Activated CD8-positive, alpha-beta memory T cell treated with anti-CD3 and anti-CD28 coated beads, Interleukin-2, amount 50 U/mL, for 24 hours (primary cell): ENCODE results near the gene CEP350.

Experiments
- DNase-seq: peaks from one replicate; pipeline ENCODE4 v3.0.0-alpha.2; 2020; ENCODE audit errors: extremely low read depth

The CEP350 gene

GRCh38 chr1:179954493-179955286 is at the start of gene CEP350:
Gene CEP350 (plus strand): TSS chr1:179954810. CDS start chr1:179986182, 31,372 bp downstream.
- DNase-seq: peak; percentile 97

- DNase-seq: no peak
Measured at GRCh38 chr1:179910934-179911333, 43.7 kb upstream of the CEP350 start.

GRCh38 chr1:179911812-179912211 is 42.8 kb upstream of the CEP350 start:
- DNase-seq: no peak

- no peak for DNase-seq
Measured at GRCh38 chr1:179917601-179918429, 36.8 kb upstream of the CEP350 start.

GRCh38 chr1:179921472-179921871 is 33.1 kb upstream of the CEP350 start:
- no peak for DNase-seq

GRCh38 chr1:179921981-179922872 is 32.4 kb upstream of the CEP350 start:
- no peak for DNase-seq

- no peak for DNase-seq
Measured at GRCh38 chr1:179923029-179923428, 31.6 kb upstream of the CEP350 start.

GRCh38 chr1:179924268-179924667 is 30.3 kb upstream of the CEP350 start:
- DNase-seq: no peak

GRCh38 chr1:179925302-179925701 is 29.3 kb upstream of the CEP350 start:
- no peak for DNase-seq

- no peak for DNase-seq
Measured at GRCh38 chr1:179925922-179926849, 28.4 kb upstream of the CEP350 start.

- no peak for DNase-seq
Measured at GRCh38 chr1:179926850-179927205, 27.8 kb upstream of the CEP350 start.

GRCh38 chr1:179929955-179930798 is 24.4 kb upstream of the CEP350 start:
- no peak for DNase-seq

- DNase-seq: no peak
Measured at GRCh38 chr1:179930867-179931266, 23.7 kb upstream of the CEP350 start.

- no peak for DNase-seq
Measured at GRCh38 chr1:179933219-179933618, 21.4 kb upstream of the CEP350 start.

- DNase-seq: no peak
Measured at GRCh38 chr1:179935909-179936496, 18.6 kb upstream of the CEP350 start.

- no peak for DNase-seq
Measured at GRCh38 chr1:179937668-179938254, 16.8 kb upstream of the CEP350 start.

GRCh38 chr1:179938752-179939151 is 15.9 kb upstream of the CEP350 start:
- DNase-seq: no peak

- no peak for DNase-seq
Measured at GRCh38 chr1:179939941-179940340, 14.7 kb upstream of the CEP350 start.

- no peak for DNase-seq
Measured at GRCh38 chr1:179941454-179941853, 13.2 kb upstream of the CEP350 start.
